Lower leg skin (tissue), 4 donors: ENCODE results near the gene ROBO1. TPM values are rescaled to one million over a fixed set of nuclear protein-coding genes. Genes with fewer than 3 reads are reported as not detected.

Experiments
- DNase-seq, 2 donors: peaks; one replicate each; pipeline ENCODE4 v3.0.0-alpha.2; 2019; ENCODE audit warnings: low spot score in 2 of 2
- H3K4me3 ChIP-seq: fragments of 200-600 bp; sonication (generic); 2 replicates; pipeline ENCODE4 v1.5.1; 2017; ENCODE audit warnings: mild to moderate bottlenecking, low read depth; ENCODE audit not compliant: poor library complexity, severe bottlenecking
- CTCF ChIP-seq, 3 donors: fragments of 450-650 bp; IDR thresholded peaks; one replicate each; pipeline ENCODE4 v1.5.1; 2016; ENCODE audit warnings: antibody characterized with exemption in 3 of 3, mild to moderate bottlenecking in 3 of 3, moderate library complexity in 2 of 3
- POLR2A ChIP-seq, 2 donors: fragments of 450-650 bp; IDR thresholded peaks; one replicate each; pipeline ENCODE4 v1.6.1; 2016 to 2017; ENCODE audit warnings: antibody characterized with exemption in 2 of 2, mild to moderate bottlenecking in 1 of 2, moderate library complexity in 1 of 2
- WGBS, 2 donors: methylation state at CpG; one replicate each; pipeline ENCODE4 v1.1.5; 2018; 5-methylcytosine and 5-hydroxymethylcytosine counted together
- intact Hi-C: fragments of 100-400 bp; cut with DNase I; formaldehyde crosslinking; loops from one replicate; pipeline ENCODE4 v1.15.0; 2023; ENCODE audit warnings: low total_unique reads
- total RNA-seq, 4 donors: library from RNA; depleted of rRNA; stranded (reverse); fragments of >200 nt; gene quantifications; one replicate each; pipeline ENCODE4 v1.1.0, GENCODE V29; 2016

Gene ROBO1
- total RNA-seq, 4 donors from 2014 or later = 26.3 to 60.0 (median 51.0) TPM

- TF ChIP-seq CTCF (IDR thresholded peaks at IDR 0.05) = no peak
- no peak for TF ChIP-seq POLR2A (IDR thresholded peaks at IDR 0.05)
- no peak for DNase-seq
These were observed 830.3 kb downstream of the ROBO1 start for GRCh38 chr3:78937475-78937874.

GRCh38 chr3:78927759-78928158 lies 840.0 kb downstream of the ROBO1 start:
- 90 to 93% methylated on average over 1 of the region's 1 CpG for WGBS, 2 donors
- intact Hi-C loops = no loop called here

More at GRCh38 chr3:78937475-78937874, 830.3 kb downstream of the ROBO1 start:
- no peak overlapping the region for H3K4me3 ChIP-seq
- intact Hi-C loops = no loop called here

GRCh38 chr3:78926523-78926922 lies 841.3 kb downstream of the ROBO1 start:
- no peak for DNase-seq
- 93 to 95% methylated on average over 4 of the region's 4 CpGs for WGBS, 2 donors
- H3K4me3 ChIP-seq = no peak overlapping the region
- intact Hi-C loops = no loop called here
- TF ChIP-seq CTCF (IDR thresholded peaks at IDR 0.05) = no peak

More at GRCh38 chr3:78927759-78928158, 840.0 kb downstream of the ROBO1 start:
- DNase-seq = no peak
- TF ChIP-seq POLR2A (IDR thresholded peaks at IDR 0.05) (no peak), CTCF (IDR thresholded peaks at IDR 0.05) (no peak)
- no peak overlapping the region for H3K4me3 ChIP-seq

GRCh38 chr3:78924711-78925110 lies 843.1 kb downstream of the ROBO1 start:
- no peak for TF ChIP-seq CTCF (IDR thresholded peaks at IDR 0.05)
- TF ChIP-seq POLR2A (IDR thresholded peaks at IDR 0.05) = no peak
- intact Hi-C loops = no loop called here
- WGBS, 2 donors = 98% methylated on average over 1 of the region's 1 CpG
- no peak overlapping the region for H3K4me3 ChIP-seq
- no peak for DNase-seq

- no peak overlapping the region for H3K4me3 ChIP-seq
- 69 to 76% methylated on average over 5 of the region's 5 CpGs for WGBS, 2 donors
- no peak for TF ChIP-seq CTCF (IDR thresholded peaks at IDR 0.05)
- TF ChIP-seq POLR2A (IDR thresholded peaks at IDR 0.05) = no peak
- intact Hi-C loops = no loop called here
- DNase-seq = no peak
These were observed 848.6 kb downstream of the ROBO1 start for GRCh38 chr3:78919021-78919755.
